Endodermal cell (in vitro differentiated cells): Measurements from ENCODE around the gene LGR5. TPM values are rescaled to one million over a fixed set of nuclear protein-coding genes. Genes with fewer than 3 reads are reported as not detected.

Source experiments
- DNase-seq: peaks from one replicate; pipeline ENCODE4 v3.0.0-alpha.2; 2017
- H3K27ac ChIP-seq: 2 replicates; pipeline ENCODE4 v1.5.1; 2013; ENCODE audit warnings: mild to moderate bottlenecking, low read depth, low read length, moderate library complexity
- H3K27me3 ChIP-seq: 2 replicates; pipeline ENCODE4 v1.6.1; 2013; ENCODE audit warnings: mild to moderate bottlenecking, low read length, moderate library complexity; ENCODE audit not compliant: insufficient read depth, control insufficient read depth, poor library complexity, severe bottlenecking
- H3K36me3 ChIP-seq: 2 replicates; pipeline ENCODE4 v1.7.0; 2013; ENCODE audit warnings: mild to moderate bottlenecking, low read length, moderate library complexity; ENCODE audit not compliant: control insufficient read depth, insufficient read depth
- H3K4me1 ChIP-seq: one replicate; pipeline ENCODE4 v1.7.0; 2013; ENCODE audit warnings: low read length; ENCODE audit not compliant: control insufficient read depth, insufficient read depth
- H3K4me3 ChIP-seq: 2 replicates; pipeline ENCODE4 v1.5.1; 2013; ENCODE audit warnings: mild to moderate bottlenecking, low read length, moderate library complexity
- H3K9ac ChIP-seq: 2 replicates; pipeline ENCODE4 v1.6.1; 2013; ENCODE audit warnings: mild to moderate bottlenecking, low read length, moderate library complexity; ENCODE audit not compliant: poor library complexity, severe bottlenecking; ENCODE audit errors: extremely low read depth
- H3K9me3 ChIP-seq: 2 replicates; pipeline ENCODE4 v1.6.1; 2013; ENCODE audit warnings: mild to moderate bottlenecking, low read length, moderate library complexity; ENCODE audit not compliant: control insufficient read depth
- H3K27ac Mint-ChIP-seq: 2 replicates; pipeline ENCODE4 v1.8.0; 2020; ENCODE audit warnings: mixed read lengths
- H3K27me3 Mint-ChIP-seq: 2 replicates; pipeline ENCODE4 v1.8.0; 2021; ENCODE audit warnings: mild to moderate bottlenecking, mixed read lengths; ENCODE audit not compliant: insufficient read depth
- H3K36me3 Mint-ChIP-seq: 2 replicates; pipeline ENCODE4 v1.8.0; 2020; ENCODE audit warnings: low read depth, mixed read lengths
- H3K4me1 Mint-ChIP-seq: 2 replicates; pipeline ENCODE4 v1.8.0; 2020; ENCODE audit warnings: mixed read lengths
- H3K4me3 Mint-ChIP-seq: 2 replicates; pipeline ENCODE4 v1.8.0; 2020; ENCODE audit warnings: mild to moderate bottlenecking, moderate library complexity, mixed read lengths
- H3K9me3 Mint-ChIP-seq: 2 replicates; pipeline ENCODE4 v1.8.0; 2020; ENCODE audit warnings: mild to moderate bottlenecking, mixed read lengths
- CTCF ChIP-seq: fragments of 200-600 bp; sonication (generic); conservative IDR thresholded peaks from 2 replicates; pipeline ENCODE4 v1.5.0; 2021; ENCODE audit warnings: antibody characterized with exemption, mild to moderate bottlenecking
- WGBS, 2 experiments: methylation state at CpG; one replicate each; pipeline versions ENCODE4 v1.1.5 to v1.1.7; 2013; ENCODE audit warnings: missing lambda C conversion rate in 2 of 2, mixed read lengths in 1 of 2; ENCODE audit not compliant: insufficient coverage in 1 of 2, insufficient read length in 1 of 2; 5-methylcytosine and 5-hydroxymethylcytosine counted together
- total RNA-seq, 2 donors: library from RNA; stranded (reverse); fragmentation: NEBNext Ultra II Directional in 1 of 2; extraction: Animal tissue kit (Norgen Biotek cat#: 25700) in 1 of 2; gene quantifications; 2 replicates in 1 of 2; 3 replicates in 1 of 2; pipeline ENCODE4 v1.2.1, GENCODE V29; 2021

Gene LGR5
- total RNA-seq, 2 donors from 2014 or later, result 27.2 to 49.9 TPM

GRCh38 chr12:71548893-71549292, 109.3 kb downstream of the LGR5 start:
- no peaks in the 10 kb centered on the region for H3K27me3 Mint-ChIP-seq
- Histone ChIP-seq H3K4me3 (no peak overlapping the region), H3K9ac (no peak overlapping the region), H3K27ac (no peak overlapping the region), H3K4me1 (peaks cover 5% of the 10 kb centered on the region), H3K27me3 (no peaks in the 10 kb centered on the region), H3K36me3 (peaks cover 25% of the 10 kb centered on the region), H3K9me3 (no peaks in the 10 kb centered on the region)
- no peak overlapping the region for H3K27ac Mint-ChIP-seq
- no peaks in the 10 kb centered on the region for H3K9me3 Mint-ChIP-seq
- H3K4me1 Mint-ChIP-seq, result peaks cover 28% of the 10 kb centered on the region
- no peak for DNase-seq
- 90 to 94% methylated on average over 3 of the region's 3 CpGs for WGBS, 2 experiments
- H3K4me3 Mint-ChIP-seq, result no peak overlapping the region
- peaks cover 8% of the 10 kb centered on the region for H3K36me3 Mint-ChIP-seq
- no peak for TF ChIP-seq CTCF

DNA sequence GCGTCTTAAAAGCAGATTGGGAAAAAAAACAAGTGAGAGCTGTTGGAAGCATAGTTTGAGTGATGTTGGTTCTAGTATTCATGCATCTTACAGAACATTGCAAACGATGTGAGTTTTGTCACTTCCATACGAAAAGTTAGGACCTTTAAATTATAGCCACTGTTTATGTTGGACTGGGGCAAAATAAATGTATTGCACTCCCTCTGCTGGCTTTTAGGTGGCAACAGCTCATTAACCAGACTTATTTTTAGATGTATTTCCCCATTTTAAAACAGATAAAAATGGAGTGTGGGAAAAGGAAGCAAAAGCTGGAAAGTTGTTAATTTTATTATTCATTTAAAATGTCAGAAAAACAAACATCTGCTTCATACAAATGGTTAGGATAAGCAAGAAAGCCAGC, 111.9 kb downstream of the LGR5 start:
- Mint-ChIP-seq H3K4me1 (peaks cover 31% of the 10 kb centered on the region), H3K9me3 (no peaks in the 10 kb centered on the region), H3K4me3 (no peak overlapping the region), H3K36me3 (peaks cover 22% of the 10 kb centered on the region), H3K27ac (peak overlapping the region; percentile 38), H3K27me3 (no peaks in the 10 kb centered on the region)
- peak; percentile 63 for TF ChIP-seq CTCF
- Histone ChIP-seq H3K9me3 (no peaks in the 10 kb centered on the region), H3K4me1 (peaks cover 9% of the 10 kb centered on the region), H3K27me3 (no peaks in the 10 kb centered on the region), H3K4me3 (no peak overlapping the region), H3K36me3 (peaks cover 45% of the 10 kb centered on the region), H3K9ac (no peak overlapping the region), H3K27ac (no peak overlapping the region)
- DNase-seq, result no peak
- 76 to 79% methylated on average over 3 of the region's 3 CpGs for WGBS, 2 experiments

DNA sequence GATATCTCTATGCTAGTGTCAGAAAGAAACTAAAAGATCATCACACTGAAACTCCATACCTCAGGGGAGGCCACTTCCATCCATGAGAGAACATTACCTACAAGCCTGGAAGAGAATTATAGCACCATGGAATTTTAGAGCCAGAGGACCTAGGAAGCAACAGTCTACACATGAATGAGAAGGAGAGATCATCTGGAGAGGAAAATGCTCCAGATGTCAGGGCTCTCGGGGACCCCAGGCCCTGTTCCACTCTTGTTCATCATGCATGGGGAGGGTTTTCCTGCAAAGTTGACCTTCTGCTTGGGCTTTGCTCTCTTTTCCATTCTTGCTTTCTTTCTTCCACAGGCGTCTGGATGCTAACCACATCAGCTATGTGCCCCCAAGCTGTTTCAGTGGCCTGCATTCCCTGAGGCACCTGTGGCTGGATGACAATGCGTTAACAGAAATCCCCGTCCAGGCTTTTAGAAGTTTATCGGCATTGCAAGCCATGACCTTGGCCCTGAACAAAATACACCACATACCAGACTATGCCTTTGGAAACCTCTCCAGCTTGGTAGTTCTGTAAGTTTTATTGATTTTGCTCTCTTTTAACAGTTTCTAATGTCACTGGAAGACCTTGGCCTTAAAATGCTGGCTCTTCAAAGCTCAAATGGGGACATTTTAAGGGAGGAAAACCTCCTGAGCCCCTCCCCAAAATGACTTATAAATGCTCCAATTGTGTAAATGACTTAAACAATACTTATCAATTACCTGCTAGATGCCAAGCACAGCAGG, 113.3 kb downstream of the LGR5 start:
- Histone ChIP-seq H3K9me3 (no peaks in the 10 kb centered on the region), H3K4me1 (peaks cover 16% of the 10 kb centered on the region), H3K27me3 (no peaks in the 10 kb centered on the region), H3K9ac (no peak overlapping the region), H3K27ac (no peak overlapping the region), H3K36me3 (peaks cover 51% of the 10 kb centered on the region), H3K4me3 (no peak overlapping the region)
- 86% methylated on average over 4 to 5 of the region's 5 CpGs for WGBS, 2 experiments
- H3K27ac Mint-ChIP-seq, result no peak overlapping the region
- peaks cover 28% of the 10 kb centered on the region for H3K36me3 Mint-ChIP-seq
- H3K4me1 Mint-ChIP-seq, result peaks cover 41% of the 10 kb centered on the region
- no peak overlapping the region for H3K4me3 Mint-ChIP-seq
- TF ChIP-seq CTCF, result no peak
- H3K9me3 Mint-ChIP-seq, result no peaks in the 10 kb centered on the region
- H3K27me3 Mint-ChIP-seq, result no peaks in the 10 kb centered on the region
- no peak for DNase-seq
